Right lobe of liver (tissue), 4 donors: Measurements from ENCODE around the gene MAST4.

Experiments used
- CTCF ChIP-seq, 4 donors: fragments of 200-600 bp in 3 of 4; fragments of 450-650 bp in 1 of 4; IDR thresholded peaks; one replicate each; pipeline versions ENCODE4 v1.5.1 to v1.8.0; 2016 to 2022; ENCODE audit warnings: antibody characterized with exemption in 4 of 4, mild to moderate bottlenecking in 2 of 4
- POLR2A ChIP-seq: fragments of 450-650 bp; IDR thresholded peaks from one replicate; pipeline ENCODE4 v1.6.1; 2017; ENCODE audit warnings: antibody characterized with exemption, mild to moderate bottlenecking
- donor health status: DM: no; HTN: no; CAD: no.
- donor health status: DM: no; HTN: no; CAD: no.
- donor health status: DM: no; HTN: yes; CAD: no.

- TF ChIP-seq CTCF (IDR thresholded peaks at IDR 0.05) (no peak), POLR2A (no peak)
These were observed 183.3 kb downstream of the MAST4 start for GRCh38 chr5:66779528-66779927.
